Measurements from ENCODE around the gene WDR90. TPM values are rescaled to one million over a fixed set of nuclear protein-coding genes. Genes with fewer than 3 reads are reported as not detected.

WDR90 gene
- total RNA-seq, 1 experiment from 2014 or later: 39.8 TPM

DNA sequence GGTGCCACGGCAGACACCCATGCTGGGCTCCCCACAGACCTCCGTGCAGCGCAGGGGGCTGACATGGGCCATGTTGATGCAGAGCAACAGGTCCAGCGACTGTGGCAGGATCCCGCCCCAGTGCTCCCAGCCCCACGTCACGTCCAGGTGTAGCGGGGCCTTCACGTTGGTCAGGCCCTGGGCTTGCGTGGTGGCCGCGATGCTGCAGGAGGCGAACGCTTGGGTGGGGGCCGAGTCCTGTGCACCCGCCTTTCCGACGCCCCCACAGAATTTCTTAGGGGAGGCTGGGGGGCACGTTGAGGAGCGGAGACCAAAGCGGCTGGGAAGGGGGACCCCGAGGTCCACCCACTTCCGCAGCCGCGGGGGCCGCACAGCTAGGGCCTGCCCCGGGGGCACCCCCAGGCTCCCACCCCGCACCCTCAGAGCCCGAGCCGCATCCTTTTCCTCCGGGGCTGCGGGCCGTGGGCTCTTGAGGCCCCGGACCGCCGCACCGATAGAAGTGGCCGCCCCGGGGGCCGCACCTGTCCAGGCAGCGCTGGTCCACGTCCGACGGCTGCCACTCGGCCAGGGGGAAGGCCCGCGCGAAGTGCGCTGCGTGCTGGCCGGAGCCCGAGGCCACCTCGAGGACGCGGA lies 13.5 kb upstream of the WDR90 start:
- in situ Hi-C loops (cut with HindIII; ENCODE audit: low sequenced_read_pairs): no loop called here
- no peak for DNase-seq (ENCODE audit: low spot score)

DNA sequence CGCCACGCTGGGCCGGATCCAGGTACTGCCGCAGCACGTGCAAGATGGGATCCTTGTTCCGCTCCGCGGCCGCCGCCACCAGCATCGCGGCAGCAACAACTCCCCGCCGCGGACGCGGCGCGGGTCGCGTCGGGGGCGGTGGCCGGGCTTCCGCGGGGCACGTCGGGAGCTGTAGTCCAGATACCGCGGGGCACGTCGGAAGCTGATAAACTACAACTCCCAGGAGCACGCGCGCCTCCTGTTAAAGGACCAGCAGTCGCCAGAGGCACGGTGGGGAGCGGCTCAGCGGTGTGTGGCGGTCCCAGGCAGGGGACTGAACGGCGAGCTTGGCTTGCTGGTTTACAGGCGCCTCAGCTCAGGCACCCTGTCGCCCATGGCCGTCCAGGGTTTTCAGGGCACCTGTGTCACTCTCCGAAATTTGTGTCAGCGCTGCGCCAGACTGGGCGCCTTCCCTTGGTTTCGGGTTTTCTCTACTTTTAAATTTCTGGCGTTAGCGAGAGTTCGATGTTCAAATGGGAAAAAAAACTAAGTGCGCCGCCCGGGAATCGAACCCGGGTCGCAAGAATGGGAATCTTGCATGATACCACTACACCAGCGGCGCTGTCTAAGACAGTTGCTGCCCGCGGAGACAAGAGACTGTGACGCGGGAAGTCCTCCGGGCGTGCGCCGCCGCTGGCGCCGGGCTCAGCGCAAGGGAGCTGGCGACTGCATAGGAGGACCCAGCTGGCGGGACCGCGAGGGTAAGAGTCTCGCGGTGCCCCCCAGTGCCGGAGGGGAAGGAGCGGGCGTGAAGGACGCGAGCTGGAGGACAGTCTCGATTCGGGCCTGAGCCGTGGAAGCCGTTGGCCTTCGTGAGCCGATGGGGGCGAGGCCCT lies 12.7 kb upstream of the WDR90 start, which contains the start of gene METTL26:
METTL26 (minus strand) TSS at position 100 of the 875 bp plus-strand sequence; CDS start at position 85, 15 bp downstream.
- in situ Hi-C loops (cut with HindIII; ENCODE audit: low sequenced_read_pairs): no loop called here
- DNase-seq (ENCODE audit: low spot score): peak; percentile 97

- in situ Hi-C loops (cut with HindIII; ENCODE audit: low sequenced_read_pairs): no loop called here
- peak; percentile 95 for DNase-seq (ENCODE audit: low spot score)
Measured at GRCh38 chr16:637081-638018, 11.8 kb upstream of the WDR90 start.

DNA sequence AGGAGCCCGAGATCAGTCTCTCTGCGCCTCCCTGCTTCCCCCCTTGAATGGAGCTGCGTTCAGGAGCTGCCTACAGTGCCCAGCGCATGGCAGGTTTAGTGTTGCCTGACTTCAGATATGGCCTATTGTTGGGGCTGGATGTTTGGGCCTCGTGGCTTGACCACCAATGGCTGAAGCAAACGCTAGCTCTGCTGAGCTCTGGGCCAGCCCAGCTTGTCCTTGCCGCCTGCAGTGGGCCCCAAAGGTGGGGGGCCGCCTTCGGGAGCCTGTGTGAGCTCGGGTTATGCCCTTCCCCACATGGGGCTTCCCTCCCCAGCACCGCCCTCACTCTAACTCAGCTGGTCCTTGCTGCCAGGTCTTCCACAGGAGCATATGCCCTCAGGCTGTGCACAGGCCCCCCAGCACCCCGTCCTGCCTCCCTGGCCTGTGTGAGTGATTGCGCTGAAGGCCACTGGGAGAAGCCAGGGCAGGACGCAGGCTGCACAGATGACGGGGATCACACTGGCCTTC lies 11.1 kb upstream of the WDR90 start:
- DNase-seq (ENCODE audit: low spot score): peak; percentile 49
- in situ Hi-C loops (cut with HindIII; ENCODE audit: low sequenced_read_pairs): no loop called here

GRCh38 chr16:638836-639235 lies 10.3 kb upstream of the WDR90 start:
- DNase-seq (ENCODE audit: low spot score): no peak
- in situ Hi-C loops (cut with HindIII; ENCODE audit: low sequenced_read_pairs): no loop called here

GRCh38 chr16:640614-641013 lies 8.6 kb upstream of the WDR90 start:
- in situ Hi-C loops (cut with HindIII; ENCODE audit: low sequenced_read_pairs): no loop called here
- no peak for DNase-seq (ENCODE audit: low spot score)

- in situ Hi-C loops (cut with HindIII; ENCODE audit: low sequenced_read_pairs): no loop called here
- DNase-seq (ENCODE audit: low spot score): peak; percentile 83
Measured at GRCh38 chr16:641326-642188, 7.6 kb upstream of the WDR90 start, which contains the start of gene MCRIP2. TSS of gene MCRIP2 (plus strand) at chr16:641828. CDS start at chr16:641992, 164 bp downstream.

- in situ Hi-C loops (cut with HindIII; ENCODE audit: low sequenced_read_pairs): no loop called here
- DNase-seq (ENCODE audit: low spot score): no peak
Measured at GRCh38 chr16:642189-643049, 6.7 kb upstream of the WDR90 start.

DNA sequence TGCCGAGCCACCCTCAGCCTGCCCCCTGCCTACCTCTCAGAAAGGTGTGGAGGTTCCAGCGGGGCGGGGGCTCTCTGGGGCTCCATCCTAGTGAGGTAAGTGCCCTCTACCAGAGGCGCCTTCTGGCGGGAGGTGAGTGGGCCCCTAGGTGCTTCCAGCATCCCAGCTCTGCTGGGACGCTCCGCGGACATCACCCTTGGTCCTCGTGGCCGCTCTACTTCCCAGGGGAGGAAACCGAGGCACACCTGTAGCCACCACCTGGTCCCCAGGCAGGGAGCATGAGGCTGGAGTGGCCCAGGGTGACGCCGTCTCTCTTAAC lies 6.2 kb upstream of the WDR90 start:
- DNase-seq (ENCODE audit: low spot score): no peak
- in situ Hi-C loops (cut with HindIII; ENCODE audit: low sequenced_read_pairs): no loop called here

GRCh38 chr16:644556-644955 lies 4.6 kb upstream of the WDR90 start:
- DNase-seq (ENCODE audit: low spot score): no peak
- in situ Hi-C loops (cut with HindIII; ENCODE audit: low sequenced_read_pairs): no loop called here

DNA sequence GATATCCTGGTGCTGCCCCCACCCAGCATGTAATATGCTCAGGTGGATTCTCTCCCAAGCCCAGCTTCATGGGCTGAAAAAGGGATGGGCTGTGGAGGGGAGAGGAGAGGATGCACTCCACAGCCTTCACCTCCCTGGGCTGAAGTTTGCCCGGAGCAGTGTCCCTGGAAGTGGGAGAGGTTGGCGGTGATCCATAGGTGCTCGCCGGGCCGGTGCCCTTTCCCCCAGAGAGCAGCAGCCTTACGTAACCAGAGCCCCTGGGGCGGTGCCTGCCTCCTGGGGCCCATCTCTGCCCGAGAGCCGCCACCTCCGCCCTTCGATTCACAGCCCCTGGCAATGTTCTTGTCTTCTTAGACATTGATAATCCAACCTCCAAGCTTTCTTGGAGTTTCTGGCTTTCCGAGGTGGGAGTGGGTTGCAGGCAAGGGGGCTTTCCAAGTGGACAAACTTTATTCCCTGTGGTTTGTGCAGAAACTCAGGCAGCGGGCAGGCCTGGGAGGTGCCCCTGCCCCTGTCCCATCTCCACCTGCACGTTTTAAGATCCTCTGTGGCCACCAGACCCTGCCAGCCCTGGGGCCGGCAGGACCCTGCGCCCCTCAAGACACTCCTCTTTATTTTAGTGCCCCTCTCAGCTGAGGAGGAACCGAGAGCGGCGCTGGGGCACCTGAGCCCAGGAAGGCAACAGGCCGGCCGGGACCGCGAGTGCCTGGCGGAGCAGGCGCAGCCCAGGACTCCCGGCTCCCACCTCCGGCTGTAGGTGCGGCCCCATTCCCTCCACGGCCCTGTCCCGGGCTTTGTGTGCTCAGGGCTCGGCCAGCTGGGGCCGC lies 3.1 kb upstream of the WDR90 start:
- DNase-seq (ENCODE audit: low spot score): no peak
- in situ Hi-C loops (cut with HindIII; ENCODE audit: low sequenced_read_pairs): no loop called here

DNA sequence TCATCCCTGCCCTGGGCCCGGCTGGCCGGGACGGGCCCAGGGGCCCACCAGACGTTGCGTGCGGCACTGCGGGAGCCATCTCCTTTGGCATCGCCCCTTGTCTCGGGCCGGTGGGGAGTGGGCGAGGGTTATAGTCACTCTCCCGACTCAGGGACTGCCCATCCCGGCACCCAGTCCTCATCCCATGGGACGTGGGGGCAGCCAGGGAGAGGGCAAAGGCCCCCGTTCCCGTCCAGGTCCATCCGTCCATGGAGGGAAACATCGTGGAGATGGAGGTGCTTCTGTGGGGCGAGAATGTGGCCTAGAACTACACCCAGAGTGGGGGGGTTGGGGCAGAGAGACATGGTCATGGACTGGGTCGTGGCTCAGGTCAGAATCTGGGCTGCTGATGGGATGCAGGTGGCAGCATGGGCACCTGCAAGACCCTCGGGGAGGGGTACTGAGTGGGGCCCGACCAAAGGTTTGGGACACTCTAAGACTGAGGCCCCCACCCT lies 2.4 kb upstream of the WDR90 start:
- in situ Hi-C loops (cut with HindIII; ENCODE audit: low sequenced_read_pairs): no loop called here

DNA sequence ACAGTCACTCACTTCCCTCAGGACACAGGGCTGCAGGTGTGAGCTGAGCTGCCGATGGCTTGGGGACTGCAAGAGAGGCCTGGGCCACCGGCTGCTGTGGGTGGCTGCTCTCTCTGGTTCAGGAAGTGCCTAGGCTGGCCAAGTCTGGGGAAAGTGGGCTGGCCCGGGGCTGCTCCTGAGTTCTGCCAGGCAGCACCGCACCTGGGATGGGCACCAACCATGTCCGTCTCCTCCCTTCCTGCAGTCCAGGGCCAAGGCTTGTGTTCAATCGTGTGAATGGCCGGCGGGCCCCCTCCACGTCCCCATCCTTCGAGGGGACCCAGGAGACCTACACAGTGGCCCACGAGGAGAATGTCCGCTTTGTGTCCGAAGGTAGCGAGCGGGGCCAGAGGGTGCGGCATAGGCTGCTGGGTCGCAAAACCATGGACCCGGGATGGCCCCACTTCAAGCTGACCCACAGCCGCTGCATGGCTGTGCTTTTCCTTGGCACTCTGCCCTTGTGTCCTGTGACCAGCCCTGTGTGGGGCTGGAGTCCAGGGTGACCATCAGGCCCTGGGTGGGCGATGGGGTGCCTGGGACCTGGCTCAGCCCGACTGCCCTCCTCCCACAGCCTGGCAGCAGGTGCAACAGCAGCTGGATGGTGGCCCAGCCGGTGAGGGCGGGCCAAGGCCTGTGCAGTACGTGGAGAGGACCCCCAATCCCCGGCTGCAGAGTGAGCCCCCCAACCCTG lies 1.8 kb upstream of the WDR90 start:
- DNase-seq (ENCODE audit: low spot score): no peak
- in situ Hi-C loops (cut with HindIII; ENCODE audit: low sequenced_read_pairs): no loop called here

More for the DNA sequence above, 2.4 kb upstream of the WDR90 start:
- DNase-seq (ENCODE audit: low spot score): no peak

DNA sequence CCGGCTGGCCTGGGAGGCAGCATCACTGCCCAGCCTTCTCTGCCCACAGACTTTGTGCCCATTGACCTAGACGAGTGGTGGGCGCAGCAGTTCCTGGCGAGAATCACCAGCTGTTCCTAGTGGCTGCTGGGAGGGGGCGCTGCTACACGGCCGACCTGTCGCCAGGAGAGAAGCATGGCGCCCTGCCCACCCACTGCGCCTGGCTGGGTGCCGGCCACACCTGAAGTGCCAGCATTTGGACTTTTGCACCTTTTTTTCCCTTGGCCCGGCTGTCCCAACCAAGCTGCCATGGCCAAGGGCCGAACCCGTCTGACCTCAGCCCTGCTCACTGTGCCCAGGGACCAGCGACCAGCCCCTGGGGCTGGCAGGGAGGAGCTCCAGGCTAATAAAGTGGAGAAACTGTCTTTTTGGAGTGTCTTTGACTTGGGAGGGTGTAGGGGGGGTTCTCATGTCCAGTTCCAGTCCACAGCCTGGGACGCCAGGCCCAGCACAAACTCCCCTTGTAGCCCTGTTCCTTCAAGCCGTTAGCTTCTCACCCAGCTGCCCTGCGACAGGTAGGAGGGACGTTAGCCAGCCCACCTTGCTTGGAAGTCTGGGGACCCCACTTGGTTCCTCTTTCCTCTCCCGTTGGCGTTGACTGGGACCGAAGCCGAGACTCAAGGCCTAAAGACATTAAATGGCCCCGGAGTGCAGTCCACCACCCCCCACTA lies 939 bp upstream of the WDR90 start:
- in situ Hi-C loops (cut with HindIII; ENCODE audit: low sequenced_read_pairs): no loop called here
- DNase-seq (ENCODE audit: low spot score): no peak

- DNase-seq (ENCODE audit: low spot score): no peak
- in situ Hi-C loops (cut with HindIII; ENCODE audit: low sequenced_read_pairs): no loop called here
Measured at GRCh38 chr16:649631-650030, 466 bp downstream of the WDR90 start.
